Measurements from ENCODE around the gene GLT8D1. TPM values are rescaled to one million over a fixed set of nuclear protein-coding genes. Genes with fewer than 3 reads are reported as not detected.
A peak's percentile ranks its signal among the peaks of the same experiment; 100 is the strongest.

The GLT8D1 gene
- total and polyA plus RNA-seq, 9 of the 15 experiments (the other 6 are each of a cell fraction or from before 2014, with no cell fraction given), result 14.1 to 65.9 (median 33.7) TPM

GRCh38 chr3:52685709-52686691 lies 19.6 kb downstream of the GLT8D1 start, which contains the start of the genes GNL3 and PBRM1:
Gene GNL3 (plus strand): TSS chr3:52686032. CDS start chr3:52686093, 61 bp downstream.
Gene PBRM1 (minus strand): TSS chr3:52685913.
- intact Hi-C loops (cut with micrococcal nuclease), result loop anchor here (10.0 kb wide), 1 partner anchor 231 kb away; the partner anchor contains the start of genes NISCH and TNNC1
- Histone ChIP-seq H3K4me2 (ENCODE audit: insufficient read depth, low read length) (peak within 1 kb of the TSS; percentile 91), H3K4me1 (replicated peaks in 1 of 2; ENCODE audit: control insufficient read depth in 2 of 2, insufficient read depth in 2 of 2, low read length in 2 of 2) (peaks cover 3 to 22% of the 10 kb centered on the region in 2 experiments; a peak in 3 of 5 replicates), H3K27ac (ENCODE audit: extremely low read depth, low read depth, low read length) (peak within 1 kb of the TSS; percentile 75), H3K9ac (ENCODE audit: insufficient read depth in 1 of 2, low read depth in 2 of 2, low read length in 2 of 2) (peak within 1 kb of the TSS; percentile 89 to 97), H3K4me3 (peak within 1 kb of the TSS; percentile 52), H3K9me1 (ENCODE audit: control insufficient read depth, insufficient read depth, low read length) (no peaks in the 10 kb centered on the region), H2AFZ (ENCODE audit: low read depth, low read length) (peak within 1 kb of the TSS; percentile 72), H3K9me3 (replicated peaks; ENCODE audit: control insufficient read depth, insufficient read depth, low read depth, low read length) (no peaks in the 10 kb centered on the region), H3K36me3 (ENCODE audit: control insufficient read depth, insufficient read depth, low read length) (peaks cover 46% of the 10 kb centered on the region), H3K79me2 (ENCODE audit: control insufficient read depth, insufficient read depth, low read length) (peaks cover 82% of the 10 kb centered on the region), H4K20me1 (replicated peaks; ENCODE audit: control insufficient read depth, insufficient read depth, low read length) (no peaks in the 10 kb centered on the region), H3K27me3 (ENCODE audit: control insufficient read depth in 2 of 2, insufficient read depth in 2 of 2, low read length in 2 of 2) (no peaks in the 10 kb centered on the region)
- WGBS (ENCODE audit: insufficient coverage, low coverage, missing lambda C conversion rate), result under 1% methylated on average over 52 of the region's 82 CpGs
- ATAC-seq, result peak; percentile 71
- CTCF ChIA-PET (ENCODE audit: low intra/inter-chr PET ratio), result no interaction called here
- BruUV-seq (replicated peaks), result TSS peak; percentile 61
- peak; percentile 98 for FAIRE-seq
- POLR2A ChIA-PET, result interaction anchor here (0.5 to 2.5 kb wide), 6 partner anchors 9 to 690 kb away, joined by 3 to 6 read pairs (median 3); partner anchors contain the start of genes GLT8D1, RPL29, SPCS1 and UQCC5
- in situ Hi-C loops (cut with MboI), result no loop called here
- peak; percentile 85 to 95 (median 89) for DNase-seq (ENCODE audit: extremely low read depth in 1 of 4, low spot score in 3 of 4)
- no peak for TF ChIP-seq ZNF518B (CRISPR knock-in tag; IDR thresholded peaks at IDR 0.05)
- TF ChIP-seq TEAD4 (IDR thresholded peaks at IDR 0.05; ENCODE audit: low read length), result no peak
- no peak for TF ChIP-seq TEAD4 (CRISPR knock-in tag; IDR thresholded peaks at IDR 0.05; ENCODE audit: borderline replicate concordance)
- no peak for TF ChIP-seq ZNF23 (CRISPR knock-in tag; IDR thresholded peaks at IDR 0.05)
- peak; percentile 19; the same call in 1 of the 2 replicates for TF ChIP-seq ZNF511 (CRISPR knock-in tag; IDR thresholded peaks at IDR 0.05)
- peak; percentile 92 for TF ChIP-seq CTBP1 (IDR thresholded peaks at IDR 0.05; ENCODE audit: borderline replicate concordance)
- peak; percentile 42; the same call in 1 of the 2 replicates for TF ChIP-seq PML (IDR thresholded peaks at IDR 0.05; ENCODE audit: low read length)
- peak; percentile 30; the same call in 1 of the 2 replicates for TF ChIP-seq MITF (IDR thresholded peaks at IDR 0.05)
- peak; percentile 54; the same call in 1 of the 2 replicates for TF ChIP-seq ZNF766 (CRISPR knock-in tag; conservative IDR thresholded peaks at IDR 0.05)
- no peak for TF ChIP-seq PURB (CRISPR knock-in tag; IDR thresholded peaks at IDR 0.05; ENCODE audit: low read depth)
- no peak for TF ChIP-seq ZNF253 (CRISPR knock-in tag; conservative IDR thresholded peaks at IDR 0.05)
- TF ChIP-seq TAF7 (tag; IDR thresholded peaks at IDR 0.05), result peak; percentile 87
- no peak for TF ChIP-seq SMARCA4 (IDR thresholded peaks at IDR 0.05)
- no peak for TF ChIP-seq ZNF699 (CRISPR knock-in tag; IDR thresholded peaks at IDR 0.05; ENCODE audit: insufficient replicate concordance)
